Smooth muscle cell (in vitro differentiated cells): Measurements from ENCODE around the gene PLK5. TPM values are rescaled to one million over a fixed set of nuclear protein-coding genes. Genes with fewer than 3 reads are reported as not detected.

Experiments
- DNase-seq: peaks from one replicate; lab custom pipeline; 2025; ENCODE audit not compliant: unreplicated experiment; lab: John Stamatoyannopoulos, UW
- H2AFZ ChIP-seq: fragments of 200-600 bp; sonication (generic); 2 replicates; pipeline ENCODE4 v1.6.0; 2016; ENCODE audit warnings: antibody characterized with exemption, low read depth, mild to moderate bottlenecking
- H3F3A ChIP-seq: fragments of 200-600 bp; sonication (generic); 2 replicates; pipeline ENCODE4 v1.6.0; 2017; ENCODE audit warnings: antibody characterized with exemption, low read depth
- H3K27ac ChIP-seq: fragments of 200-600 bp; sonication (generic); 2 replicates; pipeline ENCODE4 v1.5.1; 2016; ENCODE audit warnings: low read depth, mild to moderate bottlenecking
- H3K27me3 ChIP-seq: fragments of 200-600 bp; sonication (generic); 2 replicates; pipeline ENCODE4 v1.6.1; 2016; ENCODE audit warnings: low read depth, mild to moderate bottlenecking
- H3K36me3 ChIP-seq: fragments of 200-600 bp; sonication (generic); 2 replicates; pipeline ENCODE4 v1.5.1; 2016; ENCODE audit warnings: low read depth
- H3K4me1 ChIP-seq: fragments of 200-600 bp; sonication (generic); 2 replicates; pipeline ENCODE4 v1.5.1; 2016; ENCODE audit warnings: low read depth
- H3K4me2 ChIP-seq: fragments of 200-600 bp; sonication (generic); 2 replicates; pipeline ENCODE4 v1.6.0; 2016; ENCODE audit warnings: mild to moderate bottlenecking
- H3K4me3 ChIP-seq: fragments of 200-600 bp; sonication (generic); 2 replicates; pipeline ENCODE4 v1.5.1; 2016; ENCODE audit warnings: mild to moderate bottlenecking
- H3K79me2 ChIP-seq: fragments of 200-600 bp; sonication (generic); 2 replicates; pipeline ENCODE4 v1.6.0; 2016; ENCODE audit warnings: low read depth, mild to moderate bottlenecking
- H3K9ac ChIP-seq: fragments of 200-600 bp; sonication (generic); 2 replicates; pipeline ENCODE4 v1.6.0; 2016; ENCODE audit warnings: low read depth
- H3K9me3 ChIP-seq: fragments of 200-600 bp; sonication (generic); replicated peaks from 2 replicates; pipeline ENCODE4 v1.5.1; 2016; ENCODE audit warnings: low read depth
- H4K20me1 ChIP-seq: fragments of 200-600 bp; sonication (generic); 2 replicates; pipeline ENCODE4 v1.6.0; 2016; ENCODE audit warnings: low read depth
- CTCF ChIP-seq: fragments of 200-600 bp; sonication (generic); IDR thresholded peaks from 2 replicates; pipeline ENCODE4 v1.5.1; 2017; ENCODE audit warnings: borderline replicate concordance, mild to moderate bottlenecking, antibody characterized with exemption; ENCODE audit not compliant: insufficient read depth, poor library complexity, severe bottlenecking
- WGBS: methylation state at CpG from one replicate; pipeline ENCODE4 v1.1.7; 2016; ENCODE audit warnings: low lambda C conversion rate; 5-methylcytosine and 5-hydroxymethylcytosine counted together
- polyA plus RNA-seq: library from polyadenylated mRNA; unstranded; fragments of >200 nt; fragmentation: Nextera tagmentation; extraction: Ambion mirVana; gene quantifications from 2 replicates; pipeline ENCODE4 v1.2.1, GENCODE V29; 2016
- total RNA-seq: library from RNA; depleted of rRNA; stranded (reverse); fragments of >200 nt; gene quantifications from 2 replicates; pipeline ENCODE4 v1.2.3, GENCODE V29; 2014

The PLK5 gene
- total and polyA plus RNA-seq, 2 experiments from 2014 or later: not detected

GRCh38 chr19:1503089-1503924 lies 20.6 kb upstream of the PLK5 start:
- Histone ChIP-seq H3K4me3 (peak overlapping the region; percentile 17), H3K4me2 (peak overlapping the region; percentile 74), H2AFZ (no peak overlapping the region), H3K79me2 (no peaks in the 10 kb centered on the region), H3F3A (peaks cover 2% of the 10 kb centered on the region), H3K36me3 (no peaks in the 10 kb centered on the region), H4K20me1 (no peaks in the 10 kb centered on the region), H3K9me3 (no peaks in the 10 kb centered on the region), H3K27ac (no peak overlapping the region), H3K9ac (no peak overlapping the region), H3K4me1 (peaks cover 8% of the 10 kb centered on the region), H3K27me3 (peaks cover 7% of the 10 kb centered on the region)
- 18% methylated on average over 40 of the region's 49 CpGs for WGBS
- TF ChIP-seq CTCF: peak; percentile 71
- peak; percentile 12 for DNase-seq

- Histone ChIP-seq H3F3A (peaks cover 7% of the 10 kb centered on the region), H3K9me3 (no peaks in the 10 kb centered on the region), H3K27ac (no peak overlapping the region), H3K79me2 (no peaks in the 10 kb centered on the region), H2AFZ (no peak overlapping the region), H3K4me2 (no peak overlapping the region), H3K4me1 (peaks cover 8% of the 10 kb centered on the region), H3K27me3 (peaks cover 7% of the 10 kb centered on the region), H3K4me3 (no peak overlapping the region), H3K36me3 (no peaks in the 10 kb centered on the region), H3K9ac (no peak overlapping the region), H4K20me1 (no peaks in the 10 kb centered on the region)
- WGBS: 75% methylated on average over 23 of the region's 23 CpGs
- TF ChIP-seq CTCF: no peak
- no peak for DNase-seq
Measured at GRCh38 chr19:1503925-1504773, 19.7 kb upstream of the PLK5 start.

GRCh38 chr19:1505012-1505411 lies 18.9 kb upstream of the PLK5 start:
- no peak for DNase-seq
- no peaks in the 10 kb centered on the region for H3K36me3 ChIP-seq
- no peak overlapping the region for H3K9ac ChIP-seq
- peaks cover 13% of the 10 kb centered on the region for H3K4me1 ChIP-seq
- no peak overlapping the region for H3K4me2 ChIP-seq
- no peak for TF ChIP-seq CTCF
- no peaks in the 10 kb centered on the region for H3K9me3 ChIP-seq
- no peak overlapping the region for H2AFZ ChIP-seq
- H4K20me1 ChIP-seq: no peaks in the 10 kb centered on the region
- 86% methylated on average over 8 of the region's 8 CpGs for WGBS
- H3K27me3 ChIP-seq: peaks cover 7% of the 10 kb centered on the region
- no peak overlapping the region for H3K27ac ChIP-seq
- no peak overlapping the region for H3K4me3 ChIP-seq
- peaks cover 14% of the 10 kb centered on the region for H3F3A ChIP-seq
- H3K79me2 ChIP-seq: no peaks in the 10 kb centered on the region
